GM23338 (cell line): ENCODE measurements around the gene IRGC. TPM values are rescaled to one million over a fixed set of nuclear protein-coding genes. Genes with fewer than 3 reads are reported as not detected.

Experiments used
- ATAC-seq: fragments of 200-7000 bp; cut with Tn5 transposase; 3 replicates; pipeline ENCODE4 v1.9.1; 2020
- DNase-seq: peaks from one replicate; pipeline ENCODE4 v3.0.0-alpha.2; 2015; ENCODE audit warnings: low spot score
- H2AFZ ChIP-seq: fragments of 200-600 bp; sonication (generic); 2 replicates; pipeline ENCODE4 v1.8.0; 2016; ENCODE audit warnings: antibody characterized with exemption, mild to moderate bottlenecking, moderate library complexity
- H3F3A ChIP-seq: fragments of 200-600 bp; sonication (generic); replicated peaks from 2 replicates; pipeline ENCODE4 v1.8.0; 2017; ENCODE audit warnings: antibody characterized with exemption, mixed run types, low read depth
- H3K27ac ChIP-seq: fragments of 200-600 bp; sonication (generic); 2 replicates; pipeline ENCODE4 v1.6.1; 2016; ENCODE audit warnings: low read depth
- H3K27me3 ChIP-seq: fragments of 200-600 bp; sonication (generic); 2 replicates; pipeline ENCODE4 v1.8.0; 2016; ENCODE audit warnings: mild to moderate bottlenecking, mixed run types, moderate library complexity; ENCODE audit not compliant: insufficient read depth
- H3K36me3 ChIP-seq: fragments of 200-600 bp; sonication (generic); 2 replicates; pipeline ENCODE4 v1.8.0; 2016; ENCODE audit warnings: mild to moderate bottlenecking; ENCODE audit not compliant: insufficient read depth
- H3K4me1 ChIP-seq: fragments of 200-600 bp; sonication (generic); 2 replicates; pipeline ENCODE4 v1.8.0; 2016; ENCODE audit warnings: mild to moderate bottlenecking, moderate library complexity; ENCODE audit not compliant: insufficient read depth
- H3K4me2 ChIP-seq: fragments of 200-600 bp; sonication (generic); 2 replicates; pipeline ENCODE4 v1.7.1; 2017; ENCODE audit warnings: mixed run types
- H3K4me3 ChIP-seq: fragments of 200-600 bp; sonication (generic); 2 replicates; pipeline ENCODE4 v1.6.1; 2016; ENCODE audit warnings: mixed run types
- H3K79me2 ChIP-seq: fragments of 200-600 bp; sonication (generic); replicated peaks from 2 replicates; pipeline ENCODE4 v1.8.0; 2017; ENCODE audit warnings: mild to moderate bottlenecking; ENCODE audit not compliant: insufficient read depth
- H3K9me2 ChIP-seq: fragments of 200-600 bp; sonication (generic); 2 replicates; pipeline ENCODE4 v1.8.0; 2017; ENCODE audit not compliant: insufficient read depth
- H4K20me1 ChIP-seq: fragments of 200-600 bp; sonication (generic); replicated peaks from 2 replicates; pipeline ENCODE4 v1.8.0; 2017; ENCODE audit warnings: mild to moderate bottlenecking; ENCODE audit not compliant: insufficient read depth
- H3K27ac Mint-ChIP-seq: 2 replicates; pipeline ENCODE4 v1.8.0; 2020; ENCODE audit warnings: inconsistent platforms, mild to moderate bottlenecking, moderate library complexity, mixed read lengths
- H3K27me3 Mint-ChIP-seq: 3 replicates; pipeline ENCODE4 v1.8.0; 2022; ENCODE audit warnings: low read depth, mild to moderate bottlenecking, moderate library complexity, mixed read lengths, inconsistent platforms; ENCODE audit not compliant: insufficient read depth, poor library complexity
- H3K36me3 Mint-ChIP-seq: 3 replicates; pipeline ENCODE4 v1.8.0; 2021; ENCODE audit warnings: low read depth, mild to moderate bottlenecking, inconsistent platforms, moderate library complexity, mixed read lengths
- H3K4me1 Mint-ChIP-seq: 3 replicates; pipeline ENCODE4 v1.8.0; 2020; ENCODE audit warnings: mild to moderate bottlenecking, inconsistent platforms, mixed read lengths
- H3K4me3 Mint-ChIP-seq: 3 replicates; pipeline ENCODE4 v1.8.0; 2021; ENCODE audit warnings: moderate library complexity, mild to moderate bottlenecking, inconsistent platforms, mixed read lengths
- H3K9me3 Mint-ChIP-seq: 3 replicates; pipeline ENCODE4 v1.8.0; 2020; ENCODE audit warnings: moderate library complexity, mild to moderate bottlenecking, inconsistent platforms, mixed read lengths
- CREB1 ChIP-seq: fragments of 250-450 bp; sonication (Bioruptor Pico); IDR thresholded peaks from 2 replicates; pipeline ENCODE4 v1.5.0; 2020; ENCODE audit warnings: low read depth, mild to moderate bottlenecking, moderate library complexity
- CTCF ChIP-seq, 2 experiments: fragments of 200-600 bp in 1 of 2; sonication (generic) in 1 of 2; conservative IDR thresholded peaks; 2 replicates each; pipeline versions ENCODE4 v1.5.1 to v1.6.1; 2016 to 2017; ENCODE audit warnings: antibody characterized with exemption in 2 of 2, low read depth in 2 of 2, mild to moderate bottlenecking in 2 of 2, moderate library complexity in 1 of 2
- ETS1 ChIP-seq: IDR thresholded peaks from 2 replicates; pipeline ENCODE4 v1.6.1; 2016; ENCODE audit warnings: antibody characterized with exemption
- EZH2 ChIP-seq: fragments of 200-600 bp; sonication (generic); IDR thresholded peaks from one replicate; pipeline ENCODE4 v1.8.0; 2017; ENCODE audit warnings: antibody characterized with exemption, mild to moderate bottlenecking, low read depth; ENCODE audit not compliant: unreplicated experiment
- EZH2phosphoT487 ChIP-seq: fragments of 200-600 bp; sonication (generic); IDR thresholded peaks from one replicate; pipeline ENCODE4 v1.8.1; 2018; ENCODE audit warnings: antibody characterized with exemption; ENCODE audit not compliant: unreplicated experiment
- JUNB ChIP-seq: IDR thresholded peaks from one replicate; pipeline ENCODE4 v1.6.1; 2016; ENCODE audit warnings: antibody characterized with exemption; ENCODE audit not compliant: unreplicated experiment
- NANOG ChIP-seq: IDR thresholded peaks from 2 replicates; pipeline ENCODE4 v1.6.1; 2016; ENCODE audit warnings: antibody characterized with exemption, borderline replicate concordance
- POLR2AphosphoS5 ChIP-seq: IDR thresholded peaks from 2 replicates; pipeline ENCODE4 v1.6.1; 2016; ENCODE audit warnings: antibody characterized with exemption, low read depth
- REST ChIP-seq: IDR thresholded peaks from one replicate; pipeline ENCODE4 v1.6.1; 2018; ENCODE audit warnings: antibody characterized with exemption; ENCODE audit not compliant: unreplicated experiment
- STAT1 ChIP-seq: IDR thresholded peaks from one replicate; pipeline ENCODE4 v1.6.1; 2016; ENCODE audit warnings: antibody characterized with exemption; ENCODE audit not compliant: unreplicated experiment
- ZNF114 ChIP-seq: fragments of 250-450 bp; sonication (Bioruptor Pico); IDR thresholded peaks from 2 replicates; pipeline ENCODE4 v1.5.0; 2020; ENCODE audit warnings: mild to moderate bottlenecking, moderate library complexity
- ZNF331 ChIP-seq: fragments of 250-450 bp; sonication (Bioruptor Pico); IDR thresholded peaks from 2 replicates; pipeline ENCODE4 v1.5.0; 2020; ENCODE audit warnings: low read depth, mild to moderate bottlenecking, moderate library complexity
- ZNF462 ChIP-seq: fragments of 250-450 bp; sonication (Bioruptor Pico); IDR thresholded peaks from 2 replicates; pipeline ENCODE4 v1.5.0; 2020; ENCODE audit warnings: mild to moderate bottlenecking, moderate library complexity
- polyA plus RNA-seq: library from polyadenylated mRNA; unstranded; fragments of >200 nt; fragmentation: Nextera tagmentation; extraction: Ambion mirVana; gene quantifications from 2 replicates; pipeline ENCODE4 v1.2.1, GENCODE V29; 2016
- total RNA-seq: library from RNA; depleted of rRNA; stranded (reverse); fragments of >200 nt; shearing (Covaris generic); gene quantifications from 2 replicates; pipeline ENCODE4 v1.2.3, GENCODE V29; 2014

The IRGC gene
- total and polyA plus RNA-seq, 2 experiments from 2014 or later, result not detected

GRCh38 chr19:43724896-43725295 is 9.0 kb downstream of the IRGC start:
- Histone ChIP-seq H3K36me3 (no peaks in the 10 kb centered on the region), H3K4me3 (no peak overlapping the region), H3K4me2 (no peak overlapping the region), H3K9me2 (no peaks in the 10 kb centered on the region), H3K27ac (no peak overlapping the region), H3K27me3 (no peaks in the 10 kb centered on the region), H3K79me2 (no peaks in the 10 kb centered on the region), H3F3A (no peaks in the 10 kb centered on the region), H3K4me1 (no peaks in the 10 kb centered on the region), H2AFZ (no peak overlapping the region), H4K20me1 (no peaks in the 10 kb centered on the region; the same call in 1 of the 2 replicates)
- Mint-ChIP-seq H3K27ac (no peak overlapping the region), H3K36me3 (peaks cover 15% of the 10 kb centered on the region), H3K4me3 (no peak overlapping the region), H3K9me3 (no peaks in the 10 kb centered on the region; the same call in 2 of the 3 replicates), H3K27me3 (peaks cover 8% of the 10 kb centered on the region), H3K4me1 (no peaks in the 10 kb centered on the region; the same call in 2 of the 3 replicates)
- TF ChIP-seq ZNF331 (CRISPR knock-in tag) (no peak), CTCF (conservative IDR thresholded peaks at IDR 0.05; ENCODE audit: low read depth in 2 of 2) (no peak), STAT1 (no peak), ZNF462 (CRISPR knock-in tag) (no peak), CREB1 (CRISPR knock-in tag) (no peak), EZH2 (no peak), ETS1 (no peak), POLR2AphosphoS5 (no peak), REST (no peak), ZNF114 (no peak), EZH2phosphoT487 (no peak), JUNB (no peak), NANOG (no peak)
- ATAC-seq, result no peak
- no peak for DNase-seq
